Kidney (tissue), 14 donors: ENCODE results near the gene FBXO30. TPM values are rescaled to one million over a fixed set of nuclear protein-coding genes. Genes with fewer than 3 reads are reported as not detected.

ENCODE experiments used
- DNase-seq, 5 donors: peaks; one replicate each; pipeline ENCODE4 v3.0.0-alpha.2; 2013 to 2020
- FAIRE-seq: peaks from 2 replicates; lab custom pipeline; 2012; peaks lifted over from hg19 to GRCh38; lab: Jason Lieb, UNC
- H3K27ac ChIP-seq, 2 donors: one replicate each; pipeline ENCODE4 v1.7.0; 2013; ENCODE audit warnings: low read depth in 2 of 2, low read length in 2 of 2, inconsistent platforms in 1 of 2
- H3K27me3 ChIP-seq: one replicate; pipeline ENCODE4 v1.7.1; 2013; ENCODE audit warnings: low read length, inconsistent platforms; ENCODE audit not compliant: control insufficient read depth, insufficient read depth
- H3K36me3 ChIP-seq, 3 donors: one replicate each; pipeline versions ENCODE4 v1.7.0 to v1.7.1; 2013; ENCODE audit warnings: low read length in 3 of 3, control low read depth in 1 of 3, inconsistent platforms in 1 of 3; ENCODE audit not compliant: insufficient read depth in 3 of 3, control insufficient read depth in 2 of 3
- H3K4me1 ChIP-seq, 3 donors: one replicate each; pipeline versions ENCODE4 v1.7.0 to v1.7.1; 2013; ENCODE audit warnings: low read length in 3 of 3, inconsistent platforms in 1 of 3, low read depth in 1 of 3; ENCODE audit not compliant: control insufficient read depth in 2 of 3, insufficient read depth in 2 of 3
- H3K4me3 ChIP-seq, 3 donors: one replicate each; pipeline versions ENCODE4 v1.7.0 to v1.8.1; 2013; ENCODE audit warnings: low read length in 3 of 3, control low read depth in 1 of 3, inconsistent platforms in 1 of 3
- H3K9ac ChIP-seq, 3 donors: one replicate each; pipeline versions ENCODE4 v1.7.0 to v1.7.1; 2013; ENCODE audit warnings: low read length in 3 of 3, control low read depth in 1 of 3, inconsistent platforms in 1 of 3
- H3K9me3 ChIP-seq, 3 donors: one replicate each; pipeline versions ENCODE4 v1.7.0 to v1.7.1; 2013; ENCODE audit warnings: low read length in 3 of 3, control low read depth in 1 of 3, inconsistent platforms in 1 of 3; ENCODE audit not compliant: control insufficient read depth in 2 of 3, insufficient read depth in 1 of 3
- CTCF ChIP-seq: IDR thresholded peaks from 3 replicates; pipeline ENCODE4 v1.5.1; 2012; ENCODE audit warnings: mild to moderate bottlenecking, moderate library complexity, borderline replicate concordance; ENCODE audit not compliant: insufficient read depth; ENCODE audit errors: extremely low read depth
- intact Hi-C: fragments of 100-400 bp; cut with DNase I; formaldehyde crosslinking; loops from one replicate; pipeline ENCODE4 v1.11.1; 2022
- polyA plus RNA-seq: library from polyadenylated mRNA; stranded (reverse); fragments of 350-450 nt; fragmentation: Illumina TruSeq; extraction: RNeasy Lipid Tissue Mini Kit (QIAGEN cat#74804); gene quantifications from one replicate; pipeline ENCODE4 v1.2.3, GENCODE V29; 2014; ENCODE audit warnings: low read depth, low replicate concordance; ENCODE audit not compliant: insufficient read depth
- total RNA-seq: library from RNA; stranded (reverse); fragmentation: NEBNext Ultra II Directional; extraction: Animal tissue kit (Norgen Biotek cat#: 25700); gene quantifications from one replicate; pipeline ENCODE4 v1.2.1, GENCODE V29; 2021
- donor health status: control.
- donor health status: control.
- donor health status: control.
- donor health status: control.
- donor health status: control.
- donor health status: DM: yes; HTN: yes; CAD: no.
- donor health status: Normal renal cell carcinoma (clear cell type).

FBXO30 gene
- total and polyA plus RNA-seq, 2 donors from 2014 or later: 2.5 to 8.2 TPM

GRCh38 chr6:145863366-145863765 is 48.8 kb upstream of the FBXO30 start:
- H3K9ac ChIP-seq: no peak overlapping the region
- H3K9me3 ChIP-seq: peaks cover 0 to 7% (median 0%) of the 10 kb centered on the region in 3 donors
- FAIRE-seq (no peak), DNase-seq (peak in 1 of 5 donors; percentile 5)
- H3K27ac ChIP-seq: no peak overlapping the region
- no peaks in the 10 kb centered on the region for H3K4me1 ChIP-seq
- no peaks in the 10 kb centered on the region for H3K27me3 ChIP-seq
- H3K4me3 ChIP-seq: no peak overlapping the region
- no peaks in the 10 kb centered on the region for H3K36me3 ChIP-seq
- no peak for TF ChIP-seq CTCF
- intact Hi-C loops: no loop called here

- no peaks in the 10 kb centered on the region for H3K36me3 ChIP-seq
- intact Hi-C loops: no loop called here
- TF ChIP-seq CTCF: no peak
- H3K4me1 ChIP-seq: no peaks in the 10 kb centered on the region
- H3K27me3 ChIP-seq: no peaks in the 10 kb centered on the region
- DNase-seq: no peak
- no peak for FAIRE-seq
- no peak overlapping the region for H3K9ac ChIP-seq
- H3K4me3 ChIP-seq: no peak overlapping the region
- peaks cover 0 to 7% (median 0%) of the 10 kb centered on the region in 3 donors for H3K9me3 ChIP-seq
- no peak overlapping the region for H3K27ac ChIP-seq
These were observed 46.0 kb upstream of the FBXO30 start for GRCh38 chr6:145860562-145860961.

- DNase-seq (no peak), FAIRE-seq (no peak)
- Histone ChIP-seq H3K36me3 (no peaks in the 10 kb centered on the region), H3K4me1 (no peaks in the 10 kb centered on the region), H3K4me3 (no peak overlapping the region), H3K27ac (no peak overlapping the region), H3K27me3 (no peaks in the 10 kb centered on the region), H3K9ac (no peak overlapping the region), H3K9me3 (no peaks in the 10 kb centered on the region)
- TF ChIP-seq CTCF: no peak
- intact Hi-C loops: no loop called here
These were observed 36.1 kb upstream of the FBXO30 start for GRCh38 chr6:145850671-145851070.

- Histone ChIP-seq H3K4me3 (no peak overlapping the region), H3K27me3 (no peaks in the 10 kb centered on the region), H3K4me1 (no peaks in the 10 kb centered on the region), H3K9ac (no peak overlapping the region), H3K27ac (no peak overlapping the region), H3K36me3 (no peaks in the 10 kb centered on the region), H3K9me3 (no peaks in the 10 kb centered on the region)
- no peak for TF ChIP-seq CTCF
- FAIRE-seq (no peak), DNase-seq (no peak)
- intact Hi-C loops: no loop called here
These were observed 33.9 kb upstream of the FBXO30 start for GRCh38 chr6:145848541-145848940.
